Keratinocyte (primary cell): ENCODE measurements around the gene CALML3. TPM values are rescaled to one million over a fixed set of nuclear protein-coding genes. Genes with fewer than 3 reads are reported as not detected.

Source experiments
- DNase-seq: peaks from one replicate; pipeline ENCODE4 v3.0.0-alpha.2; 2011; ENCODE audit warnings: low read depth, missing footprints, low spot score
- FAIRE-seq: peaks from 2 replicates; lab custom pipeline; 2011; peaks lifted over from hg19 to GRCh38; lab: Jason Lieb, UNC
- H2AFZ ChIP-seq: 2 replicates; pipeline ENCODE4 v1.6.0; 2012; ENCODE audit warnings: low read length, control low read depth, inconsistent platforms; ENCODE audit not compliant: control insufficient read depth
- H3K27ac ChIP-seq: 2 replicates; pipeline ENCODE4 v1.5.1; 2011; ENCODE audit warnings: low read length; ENCODE audit not compliant: control insufficient read depth, insufficient read depth
- H3K27me3 ChIP-seq: 3 replicates; pipeline ENCODE4 v1.6.0; 2011; ENCODE audit warnings: low read length; ENCODE audit not compliant: control insufficient read depth, insufficient read depth; ENCODE audit errors: extremely low read depth
- H3K36me3 ChIP-seq, 2 experiments: 2 replicates in 1 of 2; 3 replicates in 1 of 2; pipeline ENCODE4 v1.5.1; 2011; ENCODE audit warnings: low read length in 2 of 2, mild to moderate bottlenecking in 1 of 2; ENCODE audit not compliant: control insufficient read depth in 2 of 2, insufficient read depth in 2 of 2; ENCODE audit errors: extremely low read depth in 1 of 2
- H3K4me1 ChIP-seq: 3 replicates; pipeline ENCODE4 v1.5.1; 2011; ENCODE audit warnings: low read length; ENCODE audit not compliant: control insufficient read depth, insufficient read depth; ENCODE audit errors: extremely low read depth
- H3K4me2 ChIP-seq: 3 replicates; pipeline ENCODE4 v1.6.0; 2011; ENCODE audit warnings: low read depth, low read length; ENCODE audit not compliant: control insufficient read depth, insufficient read depth; ENCODE audit errors: extremely low read depth
- H3K4me3 ChIP-seq, 3 experiments: fragments of 200-600 bp in 1 of 3; sonication (generic) in 1 of 3; 2 replicates in 2 of 3; 3 replicates in 1 of 3; pipeline ENCODE4 v1.5.1; 2011 to 2016; ENCODE audit warnings: low read length in 3 of 3, mild to moderate bottlenecking in 3 of 3, control low read depth in 2 of 3, inconsistent platforms in 1 of 3, low read depth in 1 of 3, mixed read lengths in 1 of 3, mixed run types in 1 of 3, moderate library complexity in 1 of 3; ENCODE audit not compliant: control insufficient read depth in 2 of 3, insufficient read depth in 2 of 3; ENCODE audit errors: extremely low read depth in 1 of 3
- H3K79me2 ChIP-seq: 2 replicates; pipeline ENCODE4 v1.6.0; 2012; ENCODE audit warnings: low read length; ENCODE audit not compliant: control insufficient read depth, insufficient read depth
- H3K9ac ChIP-seq: 3 replicates; pipeline ENCODE4 v1.6.0; 2011; ENCODE audit warnings: low read length; ENCODE audit not compliant: control insufficient read depth, insufficient read depth; ENCODE audit errors: extremely low read depth
- H3K9me1 ChIP-seq: 3 replicates; pipeline ENCODE4 v1.6.0; 2011; ENCODE audit warnings: low read length; ENCODE audit not compliant: control insufficient read depth, insufficient read depth; ENCODE audit errors: extremely low read depth
- H3K9me3 ChIP-seq: 2 replicates; pipeline ENCODE4 v1.5.1; 2012; ENCODE audit warnings: low read depth, low read length; ENCODE audit not compliant: control insufficient read depth
- H4K20me1 ChIP-seq: 3 replicates; pipeline ENCODE4 v1.6.0; 2011; ENCODE audit warnings: low read length; ENCODE audit not compliant: control insufficient read depth, insufficient read depth; ENCODE audit errors: extremely low read depth
- EZH2 ChIP-seq: IDR thresholded peaks from one replicate; pipeline ENCODE4 v1.6.1; 2012; ENCODE audit warnings: inconsistent platforms, mild to moderate bottlenecking, low read length, moderate library complexity
- dilution Hi-C: fragments of 300-500 bp; cut with MboI; formaldehyde crosslinking; loops from one replicate; pipeline ENCODE4 v1.7.0; 2020; ENCODE audit warnings: low sequenced_read_pairs; ENCODE audit not compliant: extremely low pct_ligation_motif_present
- polyA plus RNA-seq, 5 experiments: library from polyadenylated mRNA; depleted of rRNA in 3 of 5; stranded (reverse) in 3 of 5; stranded (forward) in 1 of 5; unstranded in 1 of 5; fragments of >200 nt; gene quantifications; 1 replicate in 1 of 5; 2 replicates in 3 of 5; 3 replicates in 1 of 5; pipeline versions ENCODE4 v1.2.1 to v1.2.3, GENCODE V29; 2011 to 2012; ENCODE audit warnings: missing spikeins in 2 of 5, low read depth in 1 of 5, low replicate concordance in 1 of 5
- TF ChIP-seq, protein P1 (sequence below), 3 experiments: IDR thresholded peaks in 1 of 3; conservative IDR thresholded peaks in 1 of 3; optimal IDR thresholded peaks in 1 of 3; 2 replicates in 2 of 3; 3 replicates in 1 of 3; pipeline versions ENCODE3 to v1.5.1; 2011; ENCODE audit warnings: low read length in 3 of 3, mild to moderate bottlenecking in 3 of 3, moderate library complexity in 2 of 3, control low read depth in 1 of 3, inconsistent platforms in 1 of 3; ENCODE audit not compliant: insufficient read depth in 2 of 3; ENCODE audit errors: extremely low read depth in 1 of 3

Gene CALML3
- polyA plus RNA-seq, 1 donor (not counting 4 experiments of a cell fraction or from before 2014, with no cell fraction given): 7.6 TPM

DNA sequence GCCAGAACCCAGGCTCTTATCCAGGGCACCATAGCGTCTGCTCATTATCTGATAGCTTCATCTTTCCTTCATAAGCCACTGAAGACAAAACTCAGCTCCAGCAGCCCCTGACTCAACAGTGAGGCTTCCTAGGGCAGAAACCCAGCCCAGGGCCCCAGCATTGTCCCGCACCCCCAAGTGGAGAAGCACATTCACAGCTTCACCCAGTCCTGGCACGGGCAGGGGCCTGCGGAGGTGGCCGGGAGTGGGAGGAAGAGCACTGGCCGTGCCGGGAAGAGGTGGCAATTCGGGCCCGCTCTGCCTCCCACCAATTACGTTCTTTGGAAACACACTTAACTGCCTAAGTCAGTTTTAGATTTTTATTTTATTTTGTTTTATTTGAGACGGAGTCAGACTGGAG lies 15.1 kb upstream of the CALML3 start:
- Histone ChIP-seq H3K4me3 (no peak overlapping the region), H3K79me2 (no peaks in the 10 kb centered on the region), H4K20me1 (no peaks in the 10 kb centered on the region), H3K9ac (no peak overlapping the region), H3K27me3 (no peaks in the 10 kb centered on the region), H3K4me2 (no peak overlapping the region), H3K9me3 (no peaks in the 10 kb centered on the region), H3K9me1 (no peaks in the 10 kb centered on the region), H2AFZ (no peak overlapping the region), H3K4me1 (peaks cover 22% of the 10 kb centered on the region), H3K36me3 (no peaks in the 10 kb centered on the region), H3K27ac (no peak overlapping the region)
- dilution Hi-C loops: no loop called here
- no peak for TF ChIP-seq EZH2
- no peak for DNase-seq
- FAIRE-seq: no peak

DNA sequence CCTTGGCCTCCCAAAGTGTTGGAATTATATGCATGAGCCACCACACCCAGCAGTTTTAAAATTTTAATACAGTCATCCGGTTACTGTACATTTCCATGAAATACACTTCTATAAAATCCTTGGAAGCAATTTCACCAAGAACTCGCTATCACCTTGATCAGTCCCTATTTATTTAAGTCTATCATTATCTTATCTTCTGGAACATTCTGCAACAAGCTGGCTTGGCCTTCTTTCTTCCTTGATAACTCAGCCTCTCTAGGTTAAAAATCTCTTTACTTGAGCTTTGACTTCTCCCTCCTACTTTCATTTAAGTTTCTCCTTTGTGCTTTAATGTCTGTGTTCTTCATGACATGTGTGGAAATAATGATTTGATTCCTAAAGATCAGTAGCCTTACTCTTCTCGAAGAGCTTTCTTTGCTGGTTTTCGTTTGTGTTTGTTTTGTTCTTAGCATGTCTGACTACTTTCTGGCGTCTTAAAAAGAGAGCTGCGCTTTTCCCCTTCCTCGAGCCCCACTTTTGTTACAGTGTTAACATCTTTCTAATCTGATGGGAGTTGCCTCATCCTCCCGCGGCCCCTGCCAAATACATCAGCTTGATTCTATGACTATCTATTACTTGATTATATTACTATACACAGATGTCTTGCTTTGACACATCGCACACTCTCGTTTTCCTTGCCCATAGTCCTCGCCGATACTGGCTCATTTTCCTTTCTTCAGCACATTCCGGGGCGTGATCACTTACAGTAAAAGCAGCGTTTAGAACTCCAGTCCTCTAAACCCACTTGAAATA lies 14.3 kb upstream of the CALML3 start:
- dilution Hi-C loops: no loop called here
- FAIRE-seq (no peak), DNase-seq (no peak)
- no peak overlapping the region for H3K4me3 ChIP-seq
- H3K9ac ChIP-seq: no peak overlapping the region
- H3K4me1 ChIP-seq: peaks cover 19% of the 10 kb centered on the region
- H4K20me1 ChIP-seq: no peaks in the 10 kb centered on the region
- H3K4me2 ChIP-seq: peak overlapping the region; percentile 29
- H3K36me3 ChIP-seq: no peaks in the 10 kb centered on the region
- H3K9me3 ChIP-seq: no peaks in the 10 kb centered on the region
- no peak overlapping the region for H3K27ac ChIP-seq
- no peaks in the 10 kb centered on the region for H3K79me2 ChIP-seq
- peak overlapping the region; percentile 55 for H2AFZ ChIP-seq
- H3K27me3 ChIP-seq: no peaks in the 10 kb centered on the region
- no peaks in the 10 kb centered on the region for H3K9me1 ChIP-seq
- TF ChIP-seq, protein P1, sequence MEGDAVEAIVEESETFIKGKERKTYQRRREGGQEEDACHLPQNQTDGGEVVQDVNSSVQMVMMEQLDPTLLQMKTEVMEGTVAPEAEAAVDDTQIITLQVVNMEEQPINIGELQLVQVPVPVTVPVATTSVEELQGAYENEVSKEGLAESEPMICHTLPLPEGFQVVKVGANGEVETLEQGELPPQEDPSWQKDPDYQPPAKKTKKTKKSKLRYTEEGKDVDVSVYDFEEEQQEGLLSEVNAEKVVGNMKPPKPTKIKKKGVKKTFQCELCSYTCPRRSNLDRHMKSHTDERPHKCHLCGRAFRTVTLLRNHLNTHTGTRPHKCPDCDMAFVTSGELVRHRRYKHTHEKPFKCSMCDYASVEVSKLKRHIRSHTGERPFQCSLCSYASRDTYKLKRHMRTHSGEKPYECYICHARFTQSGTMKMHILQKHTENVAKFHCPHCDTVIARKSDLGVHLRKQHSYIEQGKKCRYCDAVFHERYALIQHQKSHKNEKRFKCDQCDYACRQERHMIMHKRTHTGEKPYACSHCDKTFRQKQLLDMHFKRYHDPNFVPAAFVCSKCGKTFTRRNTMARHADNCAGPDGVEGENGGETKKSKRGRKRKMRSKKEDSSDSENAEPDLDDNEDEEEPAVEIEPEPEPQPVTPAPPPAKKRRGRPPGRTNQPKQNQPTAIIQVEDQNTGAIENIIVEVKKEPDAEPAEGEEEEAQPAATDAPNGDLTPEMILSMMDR (optimal IDR thresholded peaks at IDR 0.05 in 1 of 3, IDR thresholded peaks at IDR 0.05 in 1 of 3, conservative IDR thresholded peaks at IDR 0.05 in 1 of 3; ENCODE audit: extremely low read depth in 1 of 3, insufficient read depth in 2 of 3, low read length in 3 of 3): no peak
- no peak for TF ChIP-seq EZH2
